Endometrial microvascular endothelial cells (primary cell): ENCODE data around the gene SMCO4. TPM values are rescaled to one million over a fixed set of nuclear protein-coding genes. Genes with fewer than 3 reads are reported as not detected.
"Not testable (repeated sequence)": the region's sequence is repeated elsewhere in the genome, so short reads cannot be mapped to it uniquely, and the experiment has no call there.

ENCODE experiments used
- in situ Hi-C: cut with HindIII; loops from 2 replicates; pipeline ENCODE4 v1.10.0; 2017; ENCODE audit warnings: low sequenced_read_pairs, low pct_unique_long_range_greater_than_20kb; ENCODE audit errors: inconsistent ontology term
- total RNA-seq: library from RNA; depleted of rRNA; stranded (reverse); fragments of >200 nt; gene quantifications from one replicate; pipeline ENCODE4 v1.2.3, GENCODE V29; 2015; ENCODE audit errors: inconsistent ontology term

Gene SMCO4
- total RNA-seq, 1 donor from 2014 or later, result 10.1 TPM

DNA sequence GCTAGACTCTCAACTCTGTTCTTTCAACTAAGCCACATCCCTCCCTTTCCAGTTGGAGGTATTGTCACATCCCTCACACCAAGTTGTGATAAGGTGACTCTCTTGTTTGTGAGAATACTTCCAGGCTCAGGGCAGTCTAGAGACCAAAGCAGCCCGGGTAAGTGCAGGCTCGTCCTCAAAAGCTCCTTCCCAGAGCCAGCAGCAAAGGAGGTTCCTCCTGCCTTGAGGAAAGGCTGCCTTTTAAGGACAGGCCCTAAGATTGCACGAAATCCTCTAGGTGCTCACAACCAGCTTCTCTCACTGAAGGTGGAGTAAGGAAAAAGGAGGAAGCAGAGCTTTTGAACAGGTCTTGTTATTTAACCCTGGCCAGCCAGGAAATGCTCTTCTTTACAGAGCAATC, 53.4 kb downstream of the SMCO4 start:
- in situ Hi-C loops, result no loop called here

DNA sequence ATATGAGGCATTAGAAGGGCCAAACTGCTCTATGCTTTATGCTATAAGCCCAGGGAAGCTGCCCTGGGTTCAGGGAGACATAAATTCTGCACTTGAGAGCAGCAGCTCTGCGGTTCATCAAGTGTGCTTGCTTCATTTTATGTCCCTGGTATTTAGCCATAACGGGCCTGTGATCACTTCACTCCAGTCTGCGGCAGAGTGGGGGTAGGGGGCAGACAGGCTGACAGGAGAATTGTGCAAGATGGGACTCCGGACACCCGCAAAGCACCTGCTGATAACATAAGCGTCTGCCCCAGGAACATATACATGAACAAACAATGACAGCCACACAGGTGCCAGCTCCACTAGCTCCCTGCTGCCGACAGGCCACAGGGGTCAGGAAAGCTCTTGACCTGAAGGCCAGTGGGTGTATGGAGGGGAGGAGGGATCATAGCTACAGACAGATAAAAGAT, 56.1 kb downstream of the SMCO4 start:
- in situ Hi-C loops, result no loop called here

DNA sequence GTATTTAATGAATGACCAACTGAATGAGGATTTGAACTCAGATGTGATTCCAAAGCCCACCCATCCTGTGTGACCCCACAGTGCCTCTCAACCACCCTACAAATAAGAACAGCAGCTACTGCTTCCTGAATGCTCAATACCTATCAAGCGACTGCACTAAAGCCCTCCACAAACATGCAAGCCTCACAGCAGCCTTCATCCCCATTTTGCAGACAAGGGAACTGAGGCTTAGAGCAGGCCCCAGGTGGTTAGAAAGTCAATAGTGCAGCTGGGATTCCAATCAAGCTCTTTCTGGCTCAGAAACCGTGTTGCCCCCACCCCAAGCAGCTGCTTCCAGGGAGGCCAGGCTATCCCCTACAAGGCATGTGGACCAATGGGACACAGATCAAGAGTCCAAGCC, 57.2 kb downstream of the SMCO4 start:
- in situ Hi-C loops, result no loop called here

DNA sequence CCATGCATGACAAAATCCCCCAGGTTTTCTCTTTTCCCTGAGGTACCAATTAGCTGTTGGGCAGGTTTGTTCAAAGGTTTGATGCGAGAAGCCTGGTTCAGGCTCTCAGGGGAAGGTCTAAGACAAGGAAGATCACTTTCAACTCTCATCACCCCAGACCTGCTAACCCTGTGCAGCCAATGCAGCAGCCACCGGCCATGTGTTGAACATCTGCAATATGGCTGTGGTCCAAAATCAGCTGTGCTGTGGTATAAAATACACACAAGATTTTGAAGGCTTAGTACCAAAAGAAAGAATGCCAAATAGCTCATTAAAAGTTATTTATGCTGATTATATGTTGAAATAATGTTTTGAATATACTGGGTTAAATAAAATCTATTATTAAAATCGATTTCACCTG, 58.5 kb downstream of the SMCO4 start:
- in situ Hi-C loops, result no loop called here

DNA sequence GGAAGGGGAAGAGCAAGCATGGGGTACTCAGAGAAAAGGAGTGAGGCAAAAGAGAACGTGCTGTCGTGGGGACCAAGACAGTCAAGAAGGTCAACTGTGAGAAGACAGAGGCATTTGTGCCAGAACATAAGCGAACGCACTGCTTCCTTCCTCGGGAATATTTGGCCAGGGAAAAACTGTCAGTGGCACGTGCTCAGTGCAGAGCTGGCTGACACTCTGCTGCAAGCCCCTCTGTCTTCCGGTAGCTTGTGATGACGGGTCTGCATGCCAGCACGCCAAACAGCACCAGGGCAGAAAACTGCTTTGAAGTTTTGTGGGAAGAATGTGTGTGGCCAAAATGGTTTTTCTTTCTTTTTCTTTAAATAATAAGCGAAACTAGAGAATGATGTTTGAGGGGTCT, 60.6 kb downstream of the SMCO4 start:
- in situ Hi-C loops, result no loop called here

DNA sequence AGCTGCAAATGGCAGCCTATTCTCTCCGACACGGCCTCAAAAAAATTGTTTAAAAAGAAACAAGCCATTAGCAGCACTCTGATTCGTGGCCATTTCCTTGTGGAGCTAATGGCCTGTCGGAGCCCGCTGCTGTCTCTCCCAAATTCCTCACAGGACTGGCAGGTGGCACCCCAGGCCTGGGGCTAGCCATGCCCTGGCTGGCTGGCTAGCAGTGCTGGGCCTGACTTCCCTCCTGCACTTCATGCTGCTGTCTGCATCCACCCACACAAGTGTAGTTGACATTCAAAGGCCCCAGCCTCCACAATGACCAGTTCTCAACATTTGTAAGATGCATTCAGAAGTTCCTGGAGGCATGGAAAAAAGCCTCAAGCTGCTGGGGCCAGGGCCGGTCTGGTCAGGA, 61.5 kb downstream of the SMCO4 start:
- in situ Hi-C loops, result no loop called here

DNA sequence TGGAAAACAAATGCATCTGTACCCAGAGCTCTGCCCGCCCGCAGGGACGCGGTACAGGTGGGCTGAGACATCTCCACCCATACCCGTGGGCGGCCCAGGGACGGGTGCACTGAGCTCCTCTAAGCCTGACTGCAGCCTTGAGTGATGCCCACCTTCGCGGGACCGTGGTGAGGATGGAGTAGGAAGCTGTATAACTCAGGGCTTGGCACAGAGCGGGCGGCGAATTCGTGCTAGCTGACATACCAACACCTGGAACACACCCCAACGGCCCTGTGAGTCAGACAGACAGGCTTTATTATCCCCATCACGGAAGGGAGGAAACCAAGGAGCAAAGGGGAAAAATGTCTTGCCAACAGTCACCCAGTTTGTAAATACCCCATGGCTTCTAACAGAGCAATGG, 61.9 kb downstream of the SMCO4 start:
- in situ Hi-C loops, result no loop called here

DNA sequence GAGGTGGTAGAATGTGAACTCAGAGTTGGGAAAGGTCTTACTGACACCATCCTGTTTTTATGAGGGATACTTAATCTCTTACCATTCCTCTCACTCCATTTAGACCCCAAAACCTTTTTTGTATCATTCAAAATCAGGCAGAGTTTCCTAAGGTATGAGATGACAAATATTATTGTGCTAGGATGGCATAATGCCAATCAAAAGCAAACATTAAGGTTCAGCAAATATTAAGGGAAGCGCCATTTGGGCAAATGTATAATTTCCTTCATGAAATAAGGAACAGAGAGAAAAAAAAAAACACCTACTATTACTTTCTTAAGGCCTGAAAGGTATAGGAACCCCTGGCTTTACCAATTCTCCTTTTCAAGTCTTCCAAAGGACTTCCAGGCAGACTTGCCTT, 62.4 kb downstream of the SMCO4 start:
- in situ Hi-C loops, result no loop called here

DNA sequence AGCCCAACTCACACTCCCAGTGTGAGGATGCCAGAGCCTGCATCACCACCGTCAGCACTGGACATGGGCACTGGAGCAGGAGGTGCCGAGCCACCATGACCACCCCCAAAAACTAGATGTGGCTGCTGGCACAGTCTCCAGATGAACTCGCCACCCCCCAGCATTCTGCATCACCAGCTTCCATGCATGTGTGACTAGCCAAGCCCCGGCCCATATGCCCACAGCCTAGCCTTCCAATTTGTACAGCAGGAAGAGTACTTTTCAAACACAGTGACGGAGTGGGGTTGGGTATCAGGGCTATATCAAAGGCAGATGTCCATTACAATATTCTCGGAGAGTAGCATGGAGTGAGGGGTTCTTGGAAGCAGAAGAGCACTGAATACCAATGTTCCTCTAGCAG, 62.9 kb downstream of the SMCO4 start:
- in situ Hi-C loops, result no loop called here

DNA sequence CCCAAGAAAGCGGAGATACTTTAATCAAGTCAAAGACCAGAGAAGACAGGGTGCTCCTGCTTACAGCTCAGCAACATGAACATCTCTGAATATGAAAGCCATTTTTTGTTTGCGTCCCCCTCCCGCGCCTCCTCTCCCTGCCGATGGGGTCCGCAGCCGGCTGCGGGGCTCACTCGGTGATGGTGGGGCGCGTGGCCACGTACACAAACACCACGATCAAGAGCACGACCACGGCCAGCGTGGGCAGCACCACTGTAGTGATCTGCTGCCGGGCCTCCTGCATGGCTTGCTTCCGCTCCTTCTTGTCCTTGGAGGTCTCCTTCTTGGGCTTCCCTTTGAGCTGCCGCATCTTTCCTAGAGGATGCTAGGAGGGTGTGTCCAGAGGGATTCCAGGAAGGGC, 64.3 kb downstream of the SMCO4 start:
- in situ Hi-C loops, result no loop called here

DNA sequence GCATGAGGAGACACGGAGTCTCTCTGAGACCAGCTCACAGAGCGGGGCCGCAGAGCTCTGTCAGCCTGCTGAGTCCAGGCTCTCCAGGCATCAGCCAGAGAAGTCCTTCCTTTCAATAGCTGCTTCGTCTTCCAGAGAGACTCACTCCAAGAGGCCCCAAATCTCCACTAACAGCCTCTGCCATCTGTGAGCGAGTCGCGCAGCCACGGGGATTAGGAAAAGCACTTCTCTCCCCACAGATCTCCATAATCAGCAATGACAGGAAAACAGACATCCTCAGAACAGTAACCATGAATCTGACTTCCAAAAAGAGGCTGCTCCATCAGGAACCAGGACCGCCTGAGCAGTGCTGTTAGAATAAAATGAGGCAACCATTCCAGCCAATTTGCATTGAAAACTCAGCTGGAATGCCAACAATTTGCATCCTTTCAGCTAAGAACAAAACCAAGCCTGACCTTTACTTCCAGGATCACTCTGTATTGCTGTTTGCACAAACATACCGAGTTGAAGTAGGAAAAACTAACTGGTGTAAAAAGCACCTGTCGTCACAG, 65.4 kb downstream of the SMCO4 start:
- in situ Hi-C loops, result no loop called here

DNA sequence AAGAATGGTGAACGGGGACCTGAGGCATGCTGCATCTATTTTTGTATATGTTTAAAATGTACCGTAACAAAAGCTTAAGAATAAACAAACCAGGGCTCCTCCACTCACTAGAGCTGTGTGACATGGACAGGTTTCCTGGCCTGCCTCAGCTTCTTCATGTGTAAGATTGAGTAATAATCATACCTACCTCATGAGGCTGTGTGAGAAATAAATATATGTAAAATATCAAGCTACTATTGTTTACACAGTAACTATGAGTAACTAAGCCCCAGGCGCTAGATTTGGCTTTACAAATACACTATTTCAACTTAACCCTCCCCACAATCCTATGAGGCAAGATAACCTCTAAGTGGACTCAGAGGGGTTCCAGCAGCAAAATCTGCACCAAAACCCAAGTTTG, 66.4 kb downstream of the SMCO4 start:
- in situ Hi-C loops, result no loop called here

DNA sequence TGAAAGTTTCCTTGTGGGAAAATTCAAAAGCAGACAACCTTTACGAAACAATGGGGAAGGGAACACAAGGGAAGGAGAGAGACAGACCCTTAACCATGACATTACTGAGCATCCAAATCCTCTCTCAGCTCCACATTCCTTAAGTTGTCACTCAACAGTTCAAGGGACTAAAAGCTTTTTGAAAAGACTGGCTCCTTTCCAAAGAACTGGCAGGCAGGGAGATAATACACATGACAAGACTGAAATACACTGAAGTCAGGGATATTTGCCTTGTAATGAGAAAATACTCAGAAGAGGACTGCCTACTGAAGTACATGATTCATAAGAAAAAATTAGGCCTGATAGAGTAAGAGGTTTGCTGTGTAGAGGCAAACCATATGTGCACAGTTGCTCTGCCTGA, 69.1 kb downstream of the SMCO4 start:
- in situ Hi-C loops, result no loop called here

DNA sequence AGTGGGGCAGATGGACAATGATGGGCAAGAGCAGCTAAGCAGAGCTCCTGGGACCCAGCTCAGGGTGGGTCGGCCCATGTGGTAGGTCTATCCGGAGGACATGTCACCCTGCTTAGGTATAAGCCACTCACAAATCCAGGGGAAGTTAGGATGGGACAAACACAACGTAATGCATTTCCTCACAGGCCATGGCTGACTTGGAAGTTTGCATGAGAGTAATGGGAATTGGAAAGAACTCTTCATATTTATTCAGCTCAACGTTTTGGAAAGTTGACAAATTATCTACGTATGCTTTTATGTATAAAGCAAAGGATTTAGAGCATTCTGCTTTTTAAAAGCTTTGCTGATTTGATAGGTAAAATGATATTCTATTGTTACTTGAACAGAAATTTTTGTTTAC, 74.9 kb downstream of the SMCO4 start:
- in situ Hi-C loops, result no loop called here

DNA sequence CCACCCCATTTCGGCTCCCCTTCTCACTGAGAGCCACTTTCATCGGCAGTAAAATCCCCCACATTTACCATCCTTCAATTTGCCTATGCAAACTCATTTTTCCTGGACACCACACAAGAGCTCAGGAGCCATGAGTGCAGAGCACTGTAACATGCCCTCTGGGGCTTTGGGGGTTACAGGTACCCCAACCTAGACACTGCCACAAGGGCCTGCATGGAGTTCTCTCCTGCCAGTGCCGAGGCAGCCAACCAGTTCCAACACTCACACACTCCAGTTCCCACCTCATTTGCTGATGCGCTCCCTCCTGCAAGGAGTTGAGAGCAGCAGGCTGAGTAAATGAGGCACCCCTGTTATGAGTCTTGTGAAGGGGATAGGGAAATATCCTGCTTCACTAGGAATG, 76.1 kb downstream of the SMCO4 start:
- in situ Hi-C loops, result no loop called here

DNA sequence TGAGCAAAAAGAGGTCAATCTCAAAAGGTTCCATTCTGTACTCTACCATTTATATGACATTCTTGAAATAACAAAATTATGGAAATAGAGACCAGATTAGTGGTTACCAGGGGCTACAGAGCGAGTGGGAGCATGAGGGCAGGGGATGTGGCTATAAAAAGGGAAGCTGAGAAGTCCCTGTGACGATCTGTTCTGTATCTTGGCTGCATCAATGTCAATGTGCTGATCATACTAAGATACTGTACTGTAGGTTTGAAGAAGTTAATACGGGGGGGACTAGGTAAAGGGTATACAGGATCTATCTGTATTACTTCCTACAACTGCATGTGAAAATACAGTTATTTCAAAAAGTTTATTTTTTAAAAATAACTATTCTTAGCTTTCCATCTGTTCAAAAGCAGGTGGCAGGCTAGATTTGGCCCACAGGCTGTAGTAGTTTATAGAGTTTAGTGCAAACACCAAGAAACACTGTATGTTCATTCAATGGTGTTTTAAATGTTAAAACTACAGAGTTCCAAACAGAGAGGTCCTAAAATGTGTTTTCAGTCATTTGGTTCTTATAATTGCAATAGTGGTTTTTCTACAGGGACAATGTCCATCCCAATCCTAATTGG, 78.2 kb downstream of the SMCO4 start:
- in situ Hi-C loops, result no loop called here

DNA sequence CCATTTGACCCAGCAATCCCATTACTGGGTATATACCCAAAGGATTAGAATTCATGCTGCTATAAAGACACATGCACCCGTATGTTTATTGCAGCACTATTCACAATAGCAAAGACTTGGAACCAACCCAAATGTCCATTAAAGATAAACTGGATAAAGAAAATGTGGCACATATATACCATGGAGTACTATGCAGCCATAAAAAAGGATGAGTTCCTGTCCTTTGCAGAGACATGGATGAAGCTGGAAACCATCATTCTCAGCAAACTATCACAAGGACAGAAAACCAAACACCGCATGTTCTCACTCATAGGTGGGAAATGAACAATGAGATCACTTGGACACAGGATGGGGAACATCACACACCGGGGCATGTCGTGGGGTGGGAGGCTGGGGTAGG, 79.5 kb downstream of the SMCO4 start:
- in situ Hi-C loops, result not testable (repeated sequence)

DNA sequence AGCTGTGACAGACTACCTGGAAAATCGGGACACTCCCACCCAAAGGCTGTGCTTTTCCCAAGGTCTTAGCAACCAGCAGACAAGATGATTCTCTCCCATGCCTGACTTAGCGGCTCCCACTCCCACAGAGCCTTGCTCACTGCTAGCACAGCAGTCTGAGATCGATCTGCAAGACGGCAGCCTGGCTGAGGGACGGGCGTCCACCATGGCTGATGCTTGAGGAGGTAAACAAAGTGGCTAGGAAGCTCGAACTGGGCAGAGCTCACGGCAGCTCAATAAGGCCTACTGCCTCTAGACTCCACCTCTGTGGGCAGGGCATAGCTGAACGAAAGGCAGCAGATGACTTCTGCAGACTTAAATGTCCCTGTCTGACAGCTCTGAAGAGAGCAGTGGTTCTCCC, 84.9 kb downstream of the SMCO4 start:
- in situ Hi-C loops, result no loop called here

DNA sequence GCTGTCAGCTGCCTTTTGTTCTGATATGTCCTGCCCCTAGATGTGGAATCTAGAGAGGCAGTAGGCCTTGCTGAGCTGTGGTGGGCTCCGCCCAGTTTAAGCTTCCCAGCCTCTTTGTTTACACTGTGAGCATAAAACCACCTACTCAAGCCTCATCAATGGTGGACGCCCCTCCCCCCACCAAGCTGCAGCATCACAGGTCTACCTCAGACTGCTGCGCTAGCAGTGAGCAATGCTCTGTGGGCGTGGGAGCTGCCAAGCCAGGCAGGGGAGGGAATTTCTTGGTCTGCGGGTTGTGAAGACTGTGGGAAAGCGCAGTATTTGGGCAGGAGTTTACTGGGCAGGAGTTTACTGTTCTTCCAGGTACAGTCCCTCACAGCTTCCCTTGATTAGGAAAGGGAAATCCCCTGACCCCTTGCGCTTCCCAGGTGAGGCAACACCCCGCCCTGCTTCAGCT, 98.5 kb downstream of the SMCO4 start:
- in situ Hi-C loops, result no loop called here

DNA sequence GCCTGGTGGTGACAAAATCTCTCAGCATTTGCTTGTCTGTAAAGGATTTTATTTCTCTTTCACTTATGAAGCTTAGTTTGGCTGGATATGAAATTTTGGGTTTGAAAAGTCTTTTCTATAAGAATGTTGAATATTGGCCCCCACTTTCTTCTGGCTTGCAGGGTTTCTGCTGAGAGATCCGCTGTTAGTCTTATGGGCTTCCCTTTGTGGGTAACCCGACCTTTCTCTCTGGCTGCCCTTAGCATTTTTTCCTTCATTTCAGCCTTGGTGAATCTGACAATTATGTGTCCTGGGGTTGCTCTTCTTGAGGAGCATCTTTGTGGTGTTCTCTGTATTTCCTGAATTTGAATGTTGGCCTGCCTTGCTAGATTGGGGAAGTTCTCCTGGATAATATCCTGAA, 100.0 kb downstream of the SMCO4 start:
- in situ Hi-C loops, result not testable (repeated sequence)

DNA sequence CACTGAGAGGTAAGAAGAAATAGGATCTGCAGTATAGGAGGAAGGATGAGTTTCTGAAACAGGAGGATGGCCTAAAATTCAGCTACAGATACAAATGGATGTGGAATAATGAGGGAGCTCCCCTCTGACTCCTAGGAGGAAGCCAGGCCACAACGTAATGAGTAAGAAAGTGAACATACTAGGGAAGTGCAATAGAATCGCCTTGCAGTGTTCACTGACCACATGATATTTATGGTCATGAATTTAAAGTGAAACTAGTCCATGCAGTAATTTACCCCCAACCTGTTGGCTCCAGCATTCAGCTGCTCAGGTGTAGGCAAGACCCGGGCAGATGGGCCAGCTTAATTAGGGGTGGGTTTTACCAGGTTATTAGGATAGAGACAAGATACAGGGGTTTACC, 110.9 kb downstream of the SMCO4 start:
- in situ Hi-C loops, result no loop called here
